Raji (cell line): Measurements from ENCODE around the gene CTSS.

Source experiments
- POLR2A ChIP-seq: IDR thresholded peaks from 2 replicates; pipeline ENCODE4 v1.6.1; 2011; ENCODE audit warnings: low read depth, low read length, control low read depth; ENCODE audit not compliant: insufficient read depth

Gene CTSS

GRCh38 chr1:150720703-150721102, 44.9 kb downstream of the CTSS start, which contains the start of gene HORMAD1:
HORMAD1 (minus strand) TSS chr1:150720895; CDS start chr1:150719505, 1,390 bp downstream.
- no peak for TF ChIP-seq POLR2A

- no peak for TF ChIP-seq POLR2A
Measured at GRCh38 chr1:150720098-150720497, 45.5 kb downstream of the CTSS start.

GRCh38 chr1:150718225-150718891, 47.2 kb downstream of the CTSS start:
- no peak for TF ChIP-seq POLR2A

GRCh38 chr1:150708595-150708994, 57.0 kb downstream of the CTSS start:
- no peak for TF ChIP-seq POLR2A

- no peak for TF ChIP-seq POLR2A
Measured at GRCh38 chr1:150706091-150706490, 59.5 kb downstream of the CTSS start.

GRCh38 chr1:150703427-150703826, 62.2 kb downstream of the CTSS start:
- TF ChIP-seq POLR2A, result no peak

- TF ChIP-seq POLR2A, result peak; percentile 73; the same call in 1 of the 2 replicates
Measured at GRCh38 chr1:150696995-150697927, 68.3 kb downstream of the CTSS start, which contains the start of gene GOLPH3L. GOLPH3L (minus strand) TSS chr1:150697154; CDS start chr1:150694838, 2,316 bp downstream.

- TF ChIP-seq POLR2A, result no peak
Measured at GRCh38 chr1:150696590-150696989, 69.0 kb downstream of the CTSS start.

GRCh38 chr1:150696162-150696561, 69.4 kb downstream of the CTSS start:
- TF ChIP-seq POLR2A, result no peak

- no peak for TF ChIP-seq POLR2A
Measured at GRCh38 chr1:150695561-150695960, 70.0 kb downstream of the CTSS start.

GRCh38 chr1:150692720-150693119, 72.9 kb downstream of the CTSS start:
- TF ChIP-seq POLR2A, result no peak

GRCh38 chr1:150688763-150689162, 76.8 kb downstream of the CTSS start:
- TF ChIP-seq POLR2A, result no peak

- TF ChIP-seq POLR2A, result no peak
Measured at GRCh38 chr1:150686275-150686674, 79.3 kb downstream of the CTSS start.

GRCh38 chr1:150683914-150684313, 81.7 kb downstream of the CTSS start:
- TF ChIP-seq POLR2A, result no peak
